GM12878 (cell line): Measurements from ENCODE around the gene RTN4RL1. TPM values are rescaled to one million over a fixed set of nuclear protein-coding genes. Genes with fewer than 3 reads are reported as not detected.

Experiments used
- BCLAF1 ChIP-seq: fragments of 450-650 bp; IDR thresholded peaks from 2 replicates; pipeline ENCODE4 v1.6.1; 2017; ENCODE audit warnings: antibody characterized with exemption, mild to moderate bottlenecking, moderate library complexity
- BHLHE40 ChIP-seq, 2 experiments: fragments of 450-650 bp in 1 of 2; IDR thresholded peaks; 2 replicates each; pipeline ENCODE4 v1.6.1; 2011 to 2017; ENCODE audit warnings: low read depth in 2 of 2, borderline replicate concordance in 1 of 2, improper control_type of control experiment in 1 of 2, low read length in 1 of 2, mild to moderate bottlenecking in 1 of 2
- CTCF ChIP-seq, 3 experiments: IDR thresholded peaks in 2 of 3; conservative IDR thresholded peaks in 1 of 3; 2 replicates each; pipeline ENCODE4 v1.5.1; 2011; ENCODE audit warnings: low read depth in 3 of 3, low read length in 3 of 3, mild to moderate bottlenecking in 3 of 3, control low read depth in 2 of 3, moderate library complexity in 2 of 3, inconsistent platforms in 1 of 3, mixed read lengths in 1 of 3; ENCODE audit not compliant: control insufficient read depth in 2 of 3, insufficient read depth in 1 of 3; ENCODE audit errors: extremely low read depth in 1 of 3
- FOXM1 ChIP-seq: IDR thresholded peaks from 2 replicates; pipeline ENCODE4 v1.6.1; 2012; ENCODE audit warnings: low read depth, mild to moderate bottlenecking, inconsistent platforms, low read length, moderate library complexity
- HDGF ChIP-seq: fragments of 450-650 bp; IDR thresholded peaks from 2 replicates; pipeline ENCODE4 v1.6.1; 2016; ENCODE audit warnings: antibody characterized with exemption
- IKZF2 ChIP-seq, 2 experiments: fragments of 450-650 bp; IDR thresholded peaks; 2 replicates each; pipeline ENCODE4 v1.6.1; 2017; ENCODE audit warnings: mild to moderate bottlenecking in 2 of 2, moderate library complexity in 2 of 2
- NFXL1 ChIP-seq: fragments of 450-650 bp; IDR thresholded peaks from 2 replicates; pipeline ENCODE4 v1.6.1; 2017; ENCODE audit warnings: antibody characterized with exemption, mild to moderate bottlenecking, borderline replicate concordance
- POLR2A ChIP-seq: IDR thresholded peaks from 2 replicates; pipeline ENCODE4 v1.6.1; 2011; ENCODE audit warnings: low read depth, mild to moderate bottlenecking, low read length
- POU2F2 ChIP-seq: IDR thresholded peaks from 3 replicates; pipeline ENCODE4 v1.6.1; 2011; ENCODE audit warnings: low read depth, mild to moderate bottlenecking, low read length, borderline replicate concordance
- RAD51 ChIP-seq: fragments of 450-650 bp; IDR thresholded peaks from 2 replicates; pipeline ENCODE4 v1.6.1; 2016; ENCODE audit warnings: moderate library complexity, mild to moderate bottlenecking, inconsistent platforms
- RELA ChIP-seq: fragments of 450-650 bp; IDR thresholded peaks from 2 replicates; pipeline ENCODE4 v1.8.0; 2014; ENCODE audit warnings: borderline replicate concordance; ENCODE audit not compliant: partially characterized antibody
- RELB ChIP-seq: fragments of 450-650 bp; IDR thresholded peaks from 2 replicates; pipeline ENCODE4 v1.6.1; 2017; ENCODE audit warnings: low read depth, mild to moderate bottlenecking, moderate library complexity
- SMC3 ChIP-seq: IDR thresholded peaks from 2 replicates; pipeline ENCODE4 v1.6.1; 2011; ENCODE audit warnings: low read length, improper control_type of control experiment, borderline replicate concordance
- STAT1 ChIP-seq: fragments of 450-650 bp; conservative IDR thresholded peaks from 2 replicates; pipeline ENCODE4 v1.6.1; 2014; ENCODE audit warnings: antibody characterized with exemption, mild to moderate bottlenecking
- SUZ12 ChIP-seq: fragments of 200-600 bp; sonication (generic); IDR thresholded peaks from one replicate; pipeline ENCODE4 v1.6.1; 2018; ENCODE audit warnings: antibody characterized with exemption, mild to moderate bottlenecking; ENCODE audit not compliant: unreplicated experiment
- TBL1XR1 ChIP-seq: IDR thresholded peaks from 2 replicates; pipeline ENCODE4 v1.6.1; 2012; ENCODE audit warnings: low read depth, low read length, improper control_type of control experiment
- ZBED1 ChIP-seq: IDR thresholded peaks from 2 replicates; pipeline ENCODE4 v1.6.1; 2016; ENCODE audit warnings: borderline replicate concordance
- ZBTB11 ChIP-seq: fragments of 450-650 bp; formaldehyde crosslinking; IDR thresholded peaks from 2 replicates; pipeline ENCODE4 v1.5.0; 2022; ENCODE audit warnings: mild to moderate bottlenecking, missing genetic modification characterization
- ZNF274 ChIP-seq: IDR thresholded peaks from one replicate; pipeline ENCODE4 v1.8.0; 2011; ENCODE audit not compliant: insufficient read length, insufficient read depth
- polyA plus RNA-seq, 11 experiments: library from polyadenylated mRNA; depleted of rRNA in 4 of 11; unstranded in 6 of 11; stranded (reverse) in 5 of 11; fragments of >200 nt; fragmentation: Nextera tagmentation in 4 of 11; fragmentation: Illumina TruSeq in 1 of 11; extraction: Ambion mirVana in 4 of 11; extraction: Trizol in 1 of 11; gene quantifications; 1 replicate in 1 of 11; 2 replicates in 10 of 11; pipeline versions ENCODE4 v1.2.1 to v1.2.3, GENCODE V29; 2011 to 2016; ENCODE audit warnings: inconsistent platforms in 2 of 11, missing spikeins in 2 of 11, low read depth in 1 of 11
- total RNA-seq, 4 experiments: library from RNA; depleted of rRNA in 3 of 4; stranded (reverse); fragments of >200 nt in 3 of 4; fragmentation: Illumina TruSeq in 1 of 4; extraction: Trizol in 1 of 4; gene quantifications; 2 replicates each; pipeline versions ENCODE4 v1.2.1 to v1.2.3, GENCODE V29; 2013 to 2021

The RTN4RL1 gene
- total and polyA plus RNA-seq, 10 of the 15 experiments (the other 5 are each of a cell fraction or from before 2014, with no cell fraction given), result 0.08 to 0.11 (median 0.10) TPM; not detected in 7

GRCh38 chr17:2055292-2056205 lies 30.4 kb upstream of the RTN4RL1 start (continued):
- TF ChIP-seq RELB, result no peak
- no peak for TF ChIP-seq STAT1
- TF ChIP-seq CTCF (IDR thresholded peaks at IDR 0.05 in 2 of 3, conservative IDR thresholded peaks at IDR 0.05 in 1 of 3; ENCODE audit: control insufficient read depth in 2 of 3, extremely low read depth in 1 of 3, insufficient read depth in 1 of 3, low read depth in 3 of 3, low read length in 3 of 3), result no peak
- peak in 1 of 2 experiments; percentile 11; a peak in 1 of 4 replicates for TF ChIP-seq BHLHE40 (IDR thresholded peaks at IDR 0.05; ENCODE audit: borderline replicate concordance in 1 of 2, low read depth in 2 of 2, low read length in 1 of 2)
- no peak for TF ChIP-seq NFXL1
- no peak for TF ChIP-seq ZNF274
- no peak for TF ChIP-seq TBL1XR1
- peak; percentile 33 for TF ChIP-seq POLR2A
- TF ChIP-seq SMC3, result no peak
- TF ChIP-seq RAD51, result no peak
- no peak for TF ChIP-seq BCLAF1
- TF ChIP-seq POU2F2, result 0 out of 3 replicates have a peak, but pooled peaks have one; percentile 10
- TF ChIP-seq SUZ12, result no peak
- no peak for TF ChIP-seq ZBTB11 (CRISPR knock-in tag)
- no peak for TF ChIP-seq RELA
- TF ChIP-seq IKZF2 (IDR thresholded peaks at IDR 0.05), result no peak
- no peak for TF ChIP-seq FOXM1
- TF ChIP-seq HDGF, result no peak
- TF ChIP-seq ZBED1, result no peak
